Stomach (tissue), 9 donors: ENCODE measurements around the gene MAP3K13. TPM values are rescaled to one million over a fixed set of nuclear protein-coding genes. Genes with fewer than 3 reads are reported as not detected.

Source experiments
- DNase-seq, 2 donors: peaks; one replicate each; pipeline versions ENCODE4 v3.0.0 to v3.0.0-alpha.2; 2013 to 2019
- H3K27ac ChIP-seq, 5 donors: fragments of 200-600 bp in 4 of 5; sonication (generic) in 4 of 5; one replicate each; pipeline ENCODE4 v1.5.1; 2013 to 2019; ENCODE audit warnings: mild to moderate bottlenecking in 1 of 5, moderate library complexity in 1 of 5
- H3K27me3 ChIP-seq, 3 donors: fragments of 200-600 bp; sonication (generic); one replicate each; pipeline ENCODE4 v1.5.1; 2017 to 2019; ENCODE audit warnings: mixed run types in 1 of 3
- H3K36me3 ChIP-seq, 4 donors: fragments of 200-600 bp; sonication (generic); 1 replicate in 3 of 4; 2 replicates in 1 of 4; pipeline ENCODE4 v1.5.1; 2016 to 2019
- H3K4me1 ChIP-seq, 4 donors: fragments of 200-600 bp; sonication (generic); one replicate each; pipeline ENCODE4 v1.5.1; 2016 to 2019
- H3K4me3 ChIP-seq, 4 donors: fragments of 200-600 bp; sonication (generic) in 3 of 4; one replicate each; pipeline ENCODE4 v1.5.1; 2016 to 2019; ENCODE audit warnings: mild to moderate bottlenecking in 1 of 4
- H3K9me3 ChIP-seq, 4 donors: fragments of 200-600 bp; sonication (generic); one replicate each; pipeline ENCODE4 v1.5.1; 2016 to 2019
- EP300 ChIP-seq: sonication (generic); formaldehyde crosslinking; IDR thresholded peaks from one replicate; pipeline ENCODE4 v1.6.1; 2017; ENCODE audit warnings: antibody characterized with exemption
- POLR2A ChIP-seq, 4 donors: fragments of 450-650 bp; IDR thresholded peaks; one replicate each; pipeline ENCODE4 v1.6.1; 2016; ENCODE audit warnings: antibody characterized with exemption in 4 of 4, control low read depth in 2 of 4, mild to moderate bottlenecking in 1 of 4, moderate library complexity in 1 of 4
- POLR2AphosphoS5 ChIP-seq, 3 donors: sonication (generic); formaldehyde crosslinking; IDR thresholded peaks; one replicate each; pipeline ENCODE4 v1.6.1; 2016; ENCODE audit warnings: antibody characterized with exemption in 3 of 3
- WGBS, 5 donors: extraction: QIAGEN DNeasy Blood & Tissue Kit in 3 of 5; methylation state at CpG; one replicate each; pipeline versions ENCODE4 v1.1.5 to v1.1.7; 2013 to 2018; 5-methylcytosine and 5-hydroxymethylcytosine counted together
- intact Hi-C: fragments of 100-400 bp; cut with DNase I; formaldehyde crosslinking; loops from one replicate; pipeline ENCODE4 v1.15.1; 2023; ENCODE audit warnings: low total_unique reads
- polyA plus RNA-seq, 3 donors: library from polyadenylated mRNA; stranded (reverse); fragments of 200-250 nt; gene quantifications; one replicate each; pipeline ENCODE4 v1.2.3, GENCODE V29; 2013
- total RNA-seq, 5 donors: library from RNA; depleted of rRNA; stranded (reverse); fragments of >200 nt; gene quantifications; one replicate each; pipeline versions ENCODE4 v1.1.0 to v1.2.3, GENCODE V29; 2014 to 2016
- TF ChIP-seq, protein P1 (sequence below), 7 experiments: fragments of 450-650 bp in 4 of 7; fragments of 200-600 bp in 3 of 7; sonication (generic) in 3 of 7; IDR thresholded peaks; one replicate each; pipeline ENCODE4 v1.5.1; 2016 to 2019; ENCODE audit warnings: antibody characterized with exemption in 7 of 7, control low read depth in 2 of 7, mild to moderate bottlenecking in 1 of 7
- donor health status: healthy with polysubstance abuse.
- donor health status: Bipolar disorder and iron deficiency.
- donor health status: healthy.

The MAP3K13 gene
- total and polyA plus RNA-seq, 8 donors, result 11.7 to 315 (median 31.0) TPM

DNA sequence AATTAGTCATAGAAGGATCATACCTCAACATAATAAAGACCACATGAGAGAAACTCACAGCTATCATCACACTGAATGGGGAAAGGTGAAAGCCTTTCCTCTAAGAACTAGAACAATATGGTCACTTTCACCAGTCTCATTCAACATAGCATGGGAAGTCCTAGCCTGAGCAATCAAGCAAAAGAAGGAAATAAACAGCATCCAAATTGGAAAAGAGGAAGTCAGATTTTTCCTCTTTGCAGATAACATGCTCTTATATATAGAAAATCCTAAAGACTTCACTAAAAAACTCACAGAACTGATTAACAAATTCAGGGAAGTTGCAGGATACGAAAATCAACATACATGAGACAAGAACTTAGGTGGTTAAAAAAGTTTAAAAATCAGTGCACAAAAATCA lies 24.7 kb downstream of the MAP3K13 start:
- DNase-seq, result no peak
- 82 to 100% (median 90%) methylated on average over 1 of the region's 1 CpG for WGBS, 5 donors
- intact Hi-C loops, result no loop called here
- no peak for TF ChIP-seq POLR2A (IDR thresholded peaks at IDR 0.05)
- TF ChIP-seq, protein P1, sequence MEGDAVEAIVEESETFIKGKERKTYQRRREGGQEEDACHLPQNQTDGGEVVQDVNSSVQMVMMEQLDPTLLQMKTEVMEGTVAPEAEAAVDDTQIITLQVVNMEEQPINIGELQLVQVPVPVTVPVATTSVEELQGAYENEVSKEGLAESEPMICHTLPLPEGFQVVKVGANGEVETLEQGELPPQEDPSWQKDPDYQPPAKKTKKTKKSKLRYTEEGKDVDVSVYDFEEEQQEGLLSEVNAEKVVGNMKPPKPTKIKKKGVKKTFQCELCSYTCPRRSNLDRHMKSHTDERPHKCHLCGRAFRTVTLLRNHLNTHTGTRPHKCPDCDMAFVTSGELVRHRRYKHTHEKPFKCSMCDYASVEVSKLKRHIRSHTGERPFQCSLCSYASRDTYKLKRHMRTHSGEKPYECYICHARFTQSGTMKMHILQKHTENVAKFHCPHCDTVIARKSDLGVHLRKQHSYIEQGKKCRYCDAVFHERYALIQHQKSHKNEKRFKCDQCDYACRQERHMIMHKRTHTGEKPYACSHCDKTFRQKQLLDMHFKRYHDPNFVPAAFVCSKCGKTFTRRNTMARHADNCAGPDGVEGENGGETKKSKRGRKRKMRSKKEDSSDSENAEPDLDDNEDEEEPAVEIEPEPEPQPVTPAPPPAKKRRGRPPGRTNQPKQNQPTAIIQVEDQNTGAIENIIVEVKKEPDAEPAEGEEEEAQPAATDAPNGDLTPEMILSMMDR (IDR thresholded peaks at IDR 0.05), result no peak
- Histone ChIP-seq H3K36me3 (no peaks in the 10 kb centered on the region), H3K4me3 (no peak overlapping the region), H3K4me1 (no peaks in the 10 kb centered on the region), H3K27ac (no peak overlapping the region), H3K27me3 (no peaks in the 10 kb centered on the region), H3K9me3 (no peaks in the 10 kb centered on the region)

DNA sequence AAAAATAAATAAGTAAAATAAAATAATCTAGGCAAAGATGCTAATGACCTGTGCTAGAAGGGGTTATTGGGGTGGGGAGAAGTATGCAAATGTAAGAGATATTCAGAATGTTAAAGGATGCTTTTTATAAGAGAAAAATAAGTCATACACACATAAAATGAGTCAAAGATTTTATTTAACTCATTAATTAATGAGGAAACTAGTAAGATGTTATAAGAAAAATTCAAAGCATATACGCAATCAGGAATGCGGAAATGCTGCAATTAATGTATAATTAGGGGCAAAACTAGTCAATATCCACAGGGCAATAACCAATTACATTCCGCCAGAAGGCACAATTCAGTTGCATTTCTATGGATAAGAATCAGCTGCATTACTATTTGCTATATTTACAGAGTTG lies 30.1 kb downstream of the MAP3K13 start:
- Histone ChIP-seq H3K27me3 (no peaks in the 10 kb centered on the region), H3K9me3 (no peaks in the 10 kb centered on the region), H3K4me1 (no peaks in the 10 kb centered on the region), H3K27ac (no peak overlapping the region), H3K4me3 (no peak overlapping the region), H3K36me3 (no peaks in the 10 kb centered on the region)
- DNase-seq, result no peak
- 80 to 100% (median 97%) methylated on average over 3 of the region's 3 CpGs for WGBS, 5 donors
- intact Hi-C loops, result no loop called here
- TF ChIP-seq POLR2AphosphoS5 (IDR thresholded peaks at IDR 0.05) (no peak), POLR2A (IDR thresholded peaks at IDR 0.05) (no peak), EP300 (no peak)
- TF ChIP-seq, protein P1 (IDR thresholded peaks at IDR 0.05), result no peak

DNA sequence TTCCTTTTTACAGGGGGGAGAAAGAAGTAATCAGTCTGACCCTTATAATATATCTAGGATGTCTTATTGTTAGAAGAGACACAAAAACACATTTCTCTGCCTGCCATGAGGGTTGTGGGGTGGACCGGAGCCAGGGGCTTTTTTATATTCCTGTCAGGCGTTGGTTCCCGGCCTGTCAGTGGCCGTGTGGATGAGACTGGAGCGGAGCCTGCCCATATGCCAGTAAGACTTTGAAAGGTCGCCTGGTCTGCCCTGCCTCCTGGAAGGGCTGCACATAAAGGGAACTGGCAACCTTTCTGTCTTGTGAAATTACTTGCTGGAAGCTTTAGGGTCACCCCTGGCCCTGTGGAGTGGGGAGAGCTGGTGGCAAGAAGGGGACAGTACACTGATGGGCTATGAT lies 34.7 kb downstream of the MAP3K13 start:
- DNase-seq, result peak in 1 of 2 donors; percentile 13
- 63 to 94% (median 80%) methylated on average over 6 of the region's 6 CpGs for WGBS, 5 donors
- Histone ChIP-seq H3K9me3 (no peaks in the 10 kb centered on the region), H3K27ac (no peak overlapping the region), H3K4me3 (no peak overlapping the region), H3K27me3 (no peaks in the 10 kb centered on the region), H3K4me1 (peaks cover 4 to 19% (median 10%) of the 10 kb centered on the region in 4 donors), H3K36me3 (no peaks in the 10 kb centered on the region)
- intact Hi-C loops, result no loop called here
- TF ChIP-seq, protein P1 (IDR thresholded peaks at IDR 0.05), result no peak
- TF ChIP-seq POLR2AphosphoS5 (IDR thresholded peaks at IDR 0.05) (no peak), EP300 (no peak), POLR2A (IDR thresholded peaks at IDR 0.05) (no peak)

DNA sequence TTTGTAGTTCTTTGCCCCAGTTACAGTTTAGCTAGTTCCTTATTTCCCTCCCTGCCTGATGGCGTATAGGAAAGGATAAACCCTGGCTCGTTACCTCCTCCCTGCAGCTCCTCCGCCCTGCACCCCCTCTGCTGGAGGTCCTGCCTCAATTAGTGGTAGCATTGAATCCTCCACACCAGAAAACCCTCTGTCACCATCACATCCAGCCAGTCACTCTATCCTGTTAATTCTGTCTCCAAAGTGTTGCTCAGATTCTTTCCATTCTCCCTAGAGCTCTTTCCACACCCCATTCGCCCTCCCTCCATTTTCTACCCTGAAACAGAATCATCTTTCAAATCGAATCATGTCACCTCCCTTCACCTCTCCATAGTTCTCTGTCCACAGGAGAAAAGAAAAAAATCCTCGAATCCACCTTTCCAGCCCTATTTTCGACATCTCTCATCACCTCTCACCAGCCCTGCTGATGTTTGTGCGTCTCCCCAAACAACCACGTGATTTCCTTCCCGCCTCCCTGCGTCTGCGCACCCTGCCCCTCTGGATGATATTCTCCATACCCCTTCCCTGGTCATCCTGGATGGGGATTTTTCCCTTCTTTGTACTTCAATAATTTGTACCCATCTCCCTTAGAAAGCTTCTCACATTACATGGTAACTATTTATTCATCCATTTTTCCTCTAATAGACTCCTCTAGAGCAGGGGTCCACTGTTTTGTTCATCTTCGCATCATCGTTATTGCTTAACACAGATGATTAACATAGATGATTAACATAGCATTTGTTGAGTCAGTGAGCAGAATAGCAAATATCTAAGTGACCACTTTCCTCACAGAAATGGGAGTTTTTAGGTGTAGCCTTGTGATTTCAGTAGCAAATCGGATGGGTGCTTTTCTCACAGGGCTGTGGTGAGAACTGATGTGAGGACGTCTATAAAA lies 37.1 kb downstream of the MAP3K13 start:
- intact Hi-C loops, result no loop called here
- no peaks in the 10 kb centered on the region for H3K27me3 ChIP-seq
- peaks cover 6 to 29% (median 15%) of the 10 kb centered on the region in 4 donors for H3K4me1 ChIP-seq
- H3K27ac ChIP-seq, result no peak overlapping the region
- no peak for TF ChIP-seq POLR2A (IDR thresholded peaks at IDR 0.05)
- TF ChIP-seq, protein P1 (IDR thresholded peaks at IDR 0.05), result no peak
- no peak for TF ChIP-seq POLR2AphosphoS5 (IDR thresholded peaks at IDR 0.05)
- no peak for TF ChIP-seq EP300
- no peak overlapping the region for H3K4me3 ChIP-seq
- H3K9me3 ChIP-seq, result no peaks in the 10 kb centered on the region
- DNase-seq, result no peak
- WGBS, 5 donors, result 79 to 86% (median 84%) methylated on average over 16 of the region's 16 CpGs
- no peaks in the 10 kb centered on the region for H3K36me3 ChIP-seq
